HG02588 (cell line): ENCODE data around the gene SRY.
"Not testable (repeated sequence)": the region's sequence is repeated elsewhere in the genome, so short reads cannot be mapped to it uniquely, and the experiment has no call there.

Experiments
- ATAC-seq: cut with Tn5 transposase; IDR thresholded peaks from one replicate; pipeline ENCODE4 v1.9.1; 2021; ENCODE audit warnings: mild to moderate bottlenecking, moderate library complexity; ENCODE audit not compliant: unreplicated experiment

Gene SRY

GRCh38 chrY:2787600-2787999, at the start of gene SRY:
SRY (minus strand) TSS chrY:2787682; CDS start chrY:2787603, 79 bp downstream.
- no peak for ATAC-seq

- ATAC-seq: no peak
Observed at GRCh38 chrY:2837078-2837477, 49.6 kb upstream of the SRY start.

GRCh38 chrY:2835230-2835629, 47.7 kb upstream of the SRY start:
- no peak for ATAC-seq

GRCh38 chrY:2828497-2828896, 41.0 kb upstream of the SRY start:
- no peak for ATAC-seq

- ATAC-seq: no peak
Observed at GRCh38 chrY:2824471-2824870, 37.0 kb upstream of the SRY start.

GRCh38 chrY:2817146-2817896, 29.8 kb upstream of the SRY start:
- ATAC-seq: not testable (repeated sequence)

GRCh38 chrY:2800246-2800645, 12.8 kb upstream of the SRY start:
- ATAC-seq: no peak

GRCh38 chrY:2797991-2798390, 10.5 kb upstream of the SRY start:
- no peak for ATAC-seq

GRCh38 chrY:2796977-2797523, 9.6 kb upstream of the SRY start:
- ATAC-seq: no peak

- no peak for ATAC-seq
Observed at GRCh38 chrY:2789756-2790155, 2.3 kb upstream of the SRY start.

GRCh38 chrY:2786876-2787512, 488 bp downstream of the SRY start:
- no peak for ATAC-seq
